Adrenal gland (tissue), 12 donors: Measurements from ENCODE around the gene WDR47. TPM values are rescaled to one million over a fixed set of nuclear protein-coding genes. Genes with fewer than 3 reads are reported as not detected.

ENCODE experiments used
- DNase-seq, 7 donors: peaks; one replicate each; pipeline ENCODE4 v3.0.0-alpha.2; 2019 to 2020
- H3K27ac ChIP-seq, 5 donors: fragments of 200-600 bp; sonication (generic) in 4 of 5; 1 replicate in 3 of 5; 2 replicates in 2 of 5; pipeline versions ENCODE4 v1.5.1 to v1.8.0; 2016 to 2020; ENCODE audit warnings: mild to moderate bottlenecking in 1 of 5
- H3K27me3 ChIP-seq: fragments of 200-600 bp; 2 replicates; pipeline ENCODE4 v1.8.0; 2021
- H3K36me3 ChIP-seq, 2 donors: fragments of 200-600 bp; replicated peaks in 1 of 2; 1 replicate in 1 of 2; 2 replicates in 1 of 2; pipeline versions ENCODE4 v1.5.1 to v1.8.0; 2018 to 2022
- H3K4me1 ChIP-seq, 2 donors: fragments of 200-600 bp; replicated peaks in 1 of 2; 1 replicate in 1 of 2; 2 replicates in 1 of 2; pipeline versions ENCODE4 v1.5.1 to v1.8.0; 2018 to 2021
- H3K4me3 ChIP-seq, 4 donors: fragments of 200-600 bp; sonication (generic) in 3 of 4; one replicate each; pipeline ENCODE4 v1.5.1; 2016 to 2018
- H3K9me3 ChIP-seq, 3 donors: fragments of 200-600 bp; sonication (generic) in 1 of 3; replicated peaks in 1 of 3; 1 replicate in 2 of 3; 2 replicates in 1 of 3; pipeline versions ENCODE4 v1.5.1 to v1.8.0; 2016 to 2021
- CTCF ChIP-seq, 6 experiments: fragments of 450-650 bp in 4 of 6; fragments of 200-600 bp in 2 of 6; sonication (generic) in 1 of 6; IDR thresholded peaks; 1 replicate in 5 of 6; 2 replicates in 1 of 6; pipeline versions ENCODE4 v1.5.1 to v1.8.0; 2016 to 2021; ENCODE audit warnings: antibody characterized with exemption in 6 of 6, mild to moderate bottlenecking in 2 of 6, moderate library complexity in 1 of 6
- POLR2A ChIP-seq, 2 donors: fragments of 450-650 bp; IDR thresholded peaks; one replicate each; pipeline ENCODE4 v1.6.1; 2017; ENCODE audit warnings: antibody characterized with exemption in 2 of 2, mild to moderate bottlenecking in 2 of 2, moderate library complexity in 1 of 2
- WGBS, 4 donors: extraction: QIAGEN DNeasy Blood & Tissue Kit in 2 of 4; methylation state at CpG; one replicate each; pipeline versions ENCODE4 v1.1.5 to v1.1.7; 2013 to 2017; 5-methylcytosine and 5-hydroxymethylcytosine counted together
- intact Hi-C, 2 donors: fragments of 100-400 bp; cut with DNase I; formaldehyde crosslinking; loops; one replicate each; pipeline versions ENCODE4 v1.14.1 to v1.15.0; 2022 to 2023
- polyA plus RNA-seq, 3 donors: library from polyadenylated mRNA; stranded (reverse); fragments of 200-250 nt in 2 of 3; fragments of 350-450 nt in 1 of 3; fragmentation: Illumina TruSeq in 1 of 3; extraction: RNeasy Lipid Tissue Mini Kit (QIAGEN cat#74804) in 1 of 3; gene quantifications; one replicate each; pipeline ENCODE4 v1.2.3, GENCODE V29; 2013 to 2014
- total RNA-seq, 9 donors: library from RNA; depleted of rRNA in 4 of 9; stranded (reverse); fragments of >200 nt in 4 of 9; fragments of 120-200 nt in 1 of 9; fragmentation: NEBNext Ultra II Directional in 1 of 9; extraction: Animal tissue kit (Norgen Biotek cat#: 25700) in 1 of 9; gene quantifications; one replicate each; pipeline versions ENCODE4 v1.1.0 to v1.2.4, GENCODE V29; 2013 to 2023
- donor health status: healthy with polysubstance abuse.
- donor health status: Bipolar disorder and iron deficiency.
- donor health status: DM: yes; HTN: yes; CAD: no.
- donor health status: DM: no; HTN: no; CAD: no.
- donor health status: DM: no; HTN: no; CAD: no.
- donor health status: DM: yes; HTN: yes; CAD: no.

The WDR47 gene
- total and polyA plus RNA-seq, 12 donors = 2.4 to 16.0 (median 10.9) TPM

DNA sequence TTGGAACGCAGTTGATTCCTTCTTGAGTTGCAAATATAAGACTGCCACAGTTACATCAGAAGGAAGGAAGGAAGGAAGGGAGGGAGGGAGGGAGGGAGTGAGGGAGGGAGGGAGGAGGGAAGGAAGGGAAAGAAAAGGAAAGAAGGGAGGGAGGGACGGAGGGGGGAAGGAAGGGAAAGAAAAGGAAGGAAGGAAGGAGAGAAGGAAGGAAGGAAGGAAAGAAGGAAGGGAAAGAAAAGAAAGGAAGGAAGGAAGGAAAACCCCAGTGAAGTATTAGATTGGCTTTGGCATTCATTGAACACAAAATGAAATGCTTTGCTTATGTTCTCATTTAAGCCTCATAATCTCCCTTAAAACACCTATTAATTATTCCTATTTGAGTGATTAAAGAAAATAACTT lies 6.4 kb upstream of the WDR47 start:
- no peak for TF ChIP-seq POLR2A (IDR thresholded peaks at IDR 0.05)
- no peak for TF ChIP-seq CTCF (IDR thresholded peaks at IDR 0.05)
- H3K4me1 ChIP-seq = no peaks in the 10 kb centered on the region
- H3K27me3 ChIP-seq = no peaks in the 10 kb centered on the region
- no peaks in the 10 kb centered on the region for H3K36me3 ChIP-seq
- WGBS, 4 donors = 7 to 28% (median 22%) methylated on average over 2 of the region's 2 CpGs
- H3K27ac ChIP-seq = no peak overlapping the region
- DNase-seq = no peak
- no peak overlapping the region for H3K4me3 ChIP-seq
- no peaks in the 10 kb centered on the region for H3K9me3 ChIP-seq
- intact Hi-C loops = no loop called here

DNA sequence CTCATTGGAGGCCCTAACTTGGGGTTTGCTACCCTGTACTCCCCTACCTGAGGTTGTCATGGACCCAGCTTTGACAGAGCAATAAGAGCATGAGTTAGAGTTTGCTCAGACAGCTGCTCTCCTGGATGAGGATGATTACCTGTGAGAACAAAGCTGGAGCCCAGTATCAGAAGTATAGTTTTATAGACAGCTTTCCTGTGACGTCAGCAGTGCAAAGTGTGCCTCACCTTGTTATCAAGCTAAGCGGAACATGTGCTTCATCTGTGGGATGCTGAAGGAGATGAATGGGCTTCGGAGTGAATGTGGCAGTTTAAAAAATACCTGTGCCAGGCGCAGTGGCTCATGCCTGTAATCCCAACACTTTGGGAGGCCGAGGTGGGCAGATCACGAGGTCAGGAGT lies 5.4 kb upstream of the WDR47 start:
- peak in 1 of 7 donors; percentile 10 for DNase-seq
- TF ChIP-seq POLR2A (IDR thresholded peaks at IDR 0.05) = no peak
- no peak for TF ChIP-seq CTCF (IDR thresholded peaks at IDR 0.05)
- peaks cover 0 to 4% of the 10 kb centered on the region in 2 donors for H3K4me1 ChIP-seq
- WGBS, 4 donors = 57 to 82% (median 73%) methylated on average over 6 of the region's 6 CpGs
- no peak overlapping the region for H3K27ac ChIP-seq
- H3K27me3 ChIP-seq = no peaks in the 10 kb centered on the region
- intact Hi-C loops = no loop called here
- H3K4me3 ChIP-seq = no peak overlapping the region
- no peaks in the 10 kb centered on the region for H3K36me3 ChIP-seq
- no peaks in the 10 kb centered on the region for H3K9me3 ChIP-seq

GRCh38 chr1:109046671-109047070 lies 4.8 kb upstream of the WDR47 start:
- Histone ChIP-seq H3K27me3 (no peaks in the 10 kb centered on the region), H3K27ac (no peak overlapping the region), H3K9me3 (no peaks in the 10 kb centered on the region), H3K4me3 (no peak overlapping the region), H3K4me1 (peaks cover 0 to 4% of the 10 kb centered on the region in 2 donors), H3K36me3 (no peaks in the 10 kb centered on the region)
- TF ChIP-seq POLR2A (IDR thresholded peaks at IDR 0.05) = no peak
- TF ChIP-seq CTCF (IDR thresholded peaks at IDR 0.05) = no peak
- intact Hi-C loops = no loop called here
- WGBS, 4 donors = 79 to 86% (median 81%) methylated on average over 4 of the region's 4 CpGs
- DNase-seq = peak in 1 of 7 donors; percentile 23

DNA sequence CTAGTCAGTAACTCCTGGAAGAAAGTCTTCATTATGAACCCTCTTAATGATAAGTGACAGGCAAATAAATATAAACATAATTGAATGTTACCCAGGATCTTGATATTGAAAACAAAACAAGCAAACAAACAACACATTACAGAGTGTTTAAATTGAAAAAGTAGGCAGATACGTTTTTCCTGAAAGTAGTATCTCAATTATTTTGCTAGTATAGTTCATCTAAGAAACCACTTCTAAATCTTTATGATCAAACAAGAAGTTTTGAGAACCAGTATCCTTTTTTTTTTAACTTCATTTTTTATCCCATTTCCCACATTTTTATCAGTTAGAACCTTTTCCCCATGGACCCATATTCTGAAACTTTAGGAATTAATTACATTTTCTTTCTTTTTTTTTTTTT lies 3.7 kb upstream of the WDR47 start:
- Histone ChIP-seq H3K36me3 (no peaks in the 10 kb centered on the region), H3K27ac (no peak overlapping the region), H3K27me3 (no peaks in the 10 kb centered on the region), H3K4me1 (peaks cover 0 to 9% of the 10 kb centered on the region in 2 donors), H3K9me3 (no peaks in the 10 kb centered on the region), H3K4me3 (no peak overlapping the region)
- intact Hi-C loops = no loop called here
- DNase-seq = no peak
- TF ChIP-seq CTCF (IDR thresholded peaks at IDR 0.05) = no peak
- TF ChIP-seq POLR2A (IDR thresholded peaks at IDR 0.05) = no peak
- WGBS, 4 donors = 33 to 59% (median 42%) methylated on average over 1 of the region's 1 CpG
